SK-N-SH treated with all-trans-retinoic acid at 6 μM for 48 hours (cell line): ENCODE measurements around the gene RASA3.

Experiments used
- ATAC-seq: fragments of 200-7000 bp; cut with Tn5 transposase; 3 replicates; pipeline ENCODE4 v1.9.1; 2020; ENCODE audit warnings: mild to moderate bottlenecking, moderate library complexity
- ARNTL ChIP-seq: fragments of 450-650 bp; formaldehyde crosslinking; IDR thresholded peaks from 2 replicates; pipeline ENCODE4 v1.5.0; 2020; ENCODE audit warnings: low read depth, mild to moderate bottlenecking, moderate library complexity, borderline replicate concordance
- CREB5 ChIP-seq: fragments of 250-450 bp; sonication (Bioruptor Pico); IDR thresholded peaks from 2 replicates; pipeline ENCODE4 v1.5.1; 2020; ENCODE audit warnings: low read depth, mild to moderate bottlenecking, moderate library complexity
- CSDC2 ChIP-seq: fragments of 250-450 bp; sonication (Bioruptor Pico); IDR thresholded peaks from 2 replicates; pipeline ENCODE4 v1.5.0; 2020; ENCODE audit warnings: mild to moderate bottlenecking, moderate library complexity
- ESRRG ChIP-seq: fragments of 250-450 bp; sonication (Bioruptor Pico); IDR thresholded peaks from 2 replicates; pipeline ENCODE4 v1.6.1; 2021; ENCODE audit warnings: mild to moderate bottlenecking
- GLIS3 ChIP-seq: fragments of 250-450 bp; sonication (Bioruptor Pico); IDR thresholded peaks from 2 replicates; pipeline ENCODE4 v1.5.0; 2020; ENCODE audit warnings: mild to moderate bottlenecking, moderate library complexity
- ISL1 ChIP-seq: fragments of 250-450 bp; sonication (Bioruptor Pico); IDR thresholded peaks from 2 replicates; pipeline ENCODE4 v2.1.2; 2022; ENCODE audit warnings: mild to moderate bottlenecking, moderate library complexity
- OSR1 ChIP-seq: fragments of 250-450 bp; sonication (Bioruptor Pico); IDR thresholded peaks from 2 replicates; pipeline ENCODE4 v1.8.0; 2022; ENCODE audit warnings: moderate library complexity, mild to moderate bottlenecking, inconsistent platforms
- PATZ1 ChIP-seq: fragments of 250-450 bp; sonication (Bioruptor Pico); IDR thresholded peaks from 2 replicates; pipeline ENCODE4 v1.8.0; 2020; ENCODE audit warnings: mild to moderate bottlenecking, moderate library complexity, borderline replicate concordance
- POU6F1 ChIP-seq: fragments of 250-450 bp; sonication (Bioruptor Pico); IDR thresholded peaks from 2 replicates; pipeline ENCODE4 v1.8.0; 2021; ENCODE audit warnings: low read depth, mild to moderate bottlenecking, moderate library complexity, borderline replicate concordance
- PPARA ChIP-seq: fragments of 250-450 bp; sonication (Bioruptor Pico); IDR thresholded peaks from 2 replicates; pipeline ENCODE4 v1.5.0; 2020; ENCODE audit warnings: mild to moderate bottlenecking, borderline replicate concordance
- RARB ChIP-seq: fragments of 250-450 bp; sonication (Bioruptor Pico); IDR thresholded peaks from 2 replicates; pipeline ENCODE4 v1.8.0; 2021; ENCODE audit warnings: mild to moderate bottlenecking, moderate library complexity
- SNAI2 ChIP-seq: fragments of 250-450 bp; sonication (Bioruptor Pico); IDR thresholded peaks from 2 replicates; pipeline ENCODE4 v1.5.0; 2020; ENCODE audit warnings: mild to moderate bottlenecking, moderate library complexity
- TCF4 ChIP-seq: fragments of 250-450 bp; sonication (Bioruptor Pico); IDR thresholded peaks from 2 replicates; pipeline ENCODE4 v1.8.0; 2021; ENCODE audit warnings: mild to moderate bottlenecking, moderate library complexity, borderline replicate concordance
- TOX ChIP-seq: fragments of 250-450 bp; sonication (Bioruptor Pico); IDR thresholded peaks from 2 replicates; pipeline ENCODE4 v1.8.0; 2021; ENCODE audit warnings: mild to moderate bottlenecking, moderate library complexity, borderline replicate concordance
- TSHZ2 ChIP-seq: fragments of 250-450 bp; sonication (Bioruptor Pico); IDR thresholded peaks from 2 replicates; pipeline ENCODE4 v1.5.0; 2020; ENCODE audit warnings: mild to moderate bottlenecking, moderate library complexity
- ZFP3 ChIP-seq: fragments of 250-450 bp; sonication (Bioruptor Pico); IDR thresholded peaks from 2 replicates; pipeline ENCODE4 v1.5.0; 2020; ENCODE audit warnings: mild to moderate bottlenecking, moderate library complexity
- ZFP30 ChIP-seq: fragments of 450-650 bp; formaldehyde crosslinking; IDR thresholded peaks from 2 replicates; pipeline ENCODE4 v1.5.0; 2022; ENCODE audit warnings: mild to moderate bottlenecking, moderate library complexity
- ZNF565 ChIP-seq: fragments of 450-650 bp; formaldehyde crosslinking; conservative IDR thresholded peaks from 2 replicates; pipeline ENCODE4 v1.5.0; 2020; ENCODE audit warnings: low read depth, mild to moderate bottlenecking, moderate library complexity
- ZNF70 ChIP-seq: fragments of 450-650 bp; formaldehyde crosslinking; IDR thresholded peaks from 2 replicates; pipeline ENCODE4 v1.5.0; 2020; ENCODE audit warnings: mild to moderate bottlenecking, moderate library complexity
- ZNF8 ChIP-seq: fragments of 450-650 bp; formaldehyde crosslinking; IDR thresholded peaks from 2 replicates; pipeline ENCODE4 v1.5.0; 2020; ENCODE audit warnings: mild to moderate bottlenecking, moderate library complexity

Gene RASA3

GRCh38 chr13:114041493-114041892 is 90.9 kb downstream of the RASA3 start:
- no peak for ATAC-seq
- TF ChIP-seq ZNF565 (CRISPR knock-in tag) (no peak), PATZ1 (CRISPR knock-in tag) (no peak), TSHZ2 (no peak), ESRRG (CRISPR knock-in tag) (no peak), PPARA (CRISPR knock-in tag) (no peak), TCF4 (no peak)

GRCh38 chr13:114039471-114040141 is 92.8 kb downstream of the RASA3 start:
- ATAC-seq: no peak
- TF ChIP-seq ISL1 (CRISPR knock-in tag) (no peak), PATZ1 (CRISPR knock-in tag) (no peak), ARNTL (CRISPR knock-in tag) (no peak), ZNF565 (CRISPR knock-in tag) (no peak), GLIS3 (no peak), POU6F1 (no peak), ESRRG (CRISPR knock-in tag) (no peak), TOX (CRISPR knock-in tag) (no peak), PPARA (CRISPR knock-in tag) (no peak), ZNF8 (CRISPR knock-in tag) (no peak), TCF4 (no peak), SNAI2 (CRISPR knock-in tag) (no peak), RARB (CRISPR knock-in tag) (no peak)

- ATAC-seq: no peak
- TF ChIP-seq ISL1 (CRISPR knock-in tag) (no peak), ZNF565 (CRISPR knock-in tag) (no peak), ZFP30 (CRISPR knock-in tag) (no peak), TSHZ2 (no peak), PATZ1 (CRISPR knock-in tag) (no peak), TOX (CRISPR knock-in tag) (no peak), ZNF70 (CRISPR knock-in tag) (no peak), CSDC2 (no peak), ESRRG (CRISPR knock-in tag) (no peak), OSR1 (CRISPR knock-in tag) (no peak), ZFP3 (CRISPR knock-in tag) (no peak), ZNF8 (CRISPR knock-in tag) (no peak), CREB5 (no peak), TCF4 (no peak), RARB (CRISPR knock-in tag) (no peak), PPARA (CRISPR knock-in tag) (no peak), ARNTL (CRISPR knock-in tag) (no peak)
Observed at GRCh38 chr13:114038900-114039299, 93.5 kb downstream of the RASA3 start.
